SK-N-SH treated with all-trans-retinoic acid at 6 μM for 48 hours (cell line): ENCODE measurements around the gene ARMC2.

Source experiments
- ATAC-seq: fragments of 200-7000 bp; cut with Tn5 transposase; 3 replicates; pipeline ENCODE4 v1.9.1; 2020; ENCODE audit warnings: mild to moderate bottlenecking, moderate library complexity
- ARNTL ChIP-seq: fragments of 450-650 bp; formaldehyde crosslinking; IDR thresholded peaks from 2 replicates; pipeline ENCODE4 v1.5.0; 2020; ENCODE audit warnings: low read depth, mild to moderate bottlenecking, moderate library complexity, borderline replicate concordance
- BACH2 ChIP-seq: fragments of 250-450 bp; sonication (Bioruptor Pico); IDR thresholded peaks from 2 replicates; pipeline ENCODE4 v1.9.0; 2021; ENCODE audit warnings: mild to moderate bottlenecking, borderline replicate concordance
- CREB5 ChIP-seq: fragments of 250-450 bp; sonication (Bioruptor Pico); IDR thresholded peaks from 2 replicates; pipeline ENCODE4 v1.5.1; 2020; ENCODE audit warnings: low read depth, mild to moderate bottlenecking, moderate library complexity
- CSDC2 ChIP-seq: fragments of 250-450 bp; sonication (Bioruptor Pico); IDR thresholded peaks from 2 replicates; pipeline ENCODE4 v1.5.0; 2020; ENCODE audit warnings: mild to moderate bottlenecking, moderate library complexity
- CSRNP3 ChIP-seq: fragments of 250-450 bp; sonication (Bioruptor Pico); IDR thresholded peaks from 2 replicates; pipeline ENCODE4 v1.5.1; 2021; ENCODE audit warnings: mild to moderate bottlenecking, moderate library complexity
- GLIS3 ChIP-seq: fragments of 250-450 bp; sonication (Bioruptor Pico); IDR thresholded peaks from 2 replicates; pipeline ENCODE4 v1.5.0; 2020; ENCODE audit warnings: mild to moderate bottlenecking, moderate library complexity
- ISL1 ChIP-seq: fragments of 250-450 bp; sonication (Bioruptor Pico); IDR thresholded peaks from 2 replicates; pipeline ENCODE4 v2.1.2; 2022; ENCODE audit warnings: mild to moderate bottlenecking, moderate library complexity
- OSR1 ChIP-seq: fragments of 250-450 bp; sonication (Bioruptor Pico); IDR thresholded peaks from 2 replicates; pipeline ENCODE4 v1.8.0; 2022; ENCODE audit warnings: moderate library complexity, mild to moderate bottlenecking, inconsistent platforms
- PATZ1 ChIP-seq: fragments of 250-450 bp; sonication (Bioruptor Pico); IDR thresholded peaks from 2 replicates; pipeline ENCODE4 v1.8.0; 2020; ENCODE audit warnings: mild to moderate bottlenecking, moderate library complexity, borderline replicate concordance
- POU6F1 ChIP-seq: fragments of 250-450 bp; sonication (Bioruptor Pico); IDR thresholded peaks from 2 replicates; pipeline ENCODE4 v1.8.0; 2021; ENCODE audit warnings: low read depth, mild to moderate bottlenecking, moderate library complexity, borderline replicate concordance
- PPARA ChIP-seq: fragments of 250-450 bp; sonication (Bioruptor Pico); IDR thresholded peaks from 2 replicates; pipeline ENCODE4 v1.5.0; 2020; ENCODE audit warnings: mild to moderate bottlenecking, borderline replicate concordance
- RARB ChIP-seq: fragments of 250-450 bp; sonication (Bioruptor Pico); IDR thresholded peaks from 2 replicates; pipeline ENCODE4 v1.8.0; 2021; ENCODE audit warnings: mild to moderate bottlenecking, moderate library complexity
- SNAI2 ChIP-seq: fragments of 250-450 bp; sonication (Bioruptor Pico); IDR thresholded peaks from 2 replicates; pipeline ENCODE4 v1.5.0; 2020; ENCODE audit warnings: mild to moderate bottlenecking, moderate library complexity
- TCF4 ChIP-seq: fragments of 250-450 bp; sonication (Bioruptor Pico); IDR thresholded peaks from 2 replicates; pipeline ENCODE4 v1.8.0; 2021; ENCODE audit warnings: mild to moderate bottlenecking, moderate library complexity, borderline replicate concordance
- ZC3H10 ChIP-seq: fragments of 250-450 bp; sonication (Bioruptor Pico); IDR thresholded peaks from 2 replicates; pipeline ENCODE4 v1.5.1; 2021; ENCODE audit warnings: mild to moderate bottlenecking, moderate library complexity
- ZFP3 ChIP-seq: fragments of 250-450 bp; sonication (Bioruptor Pico); IDR thresholded peaks from 2 replicates; pipeline ENCODE4 v1.5.0; 2020; ENCODE audit warnings: mild to moderate bottlenecking, moderate library complexity
- ZNF565 ChIP-seq: fragments of 450-650 bp; formaldehyde crosslinking; conservative IDR thresholded peaks from 2 replicates; pipeline ENCODE4 v1.5.0; 2020; ENCODE audit warnings: low read depth, mild to moderate bottlenecking, moderate library complexity
- ZNF70 ChIP-seq: fragments of 450-650 bp; formaldehyde crosslinking; IDR thresholded peaks from 2 replicates; pipeline ENCODE4 v1.5.0; 2020; ENCODE audit warnings: mild to moderate bottlenecking, moderate library complexity
- TF ChIP-seq, protein P1 (sequence below): fragments of 250-450 bp; sonication (Bioruptor Pico); IDR thresholded peaks from 2 replicates; pipeline ENCODE4 v1.5.0; 2020; ENCODE audit warnings: mild to moderate bottlenecking, moderate library complexity

Gene ARMC2

DNA sequence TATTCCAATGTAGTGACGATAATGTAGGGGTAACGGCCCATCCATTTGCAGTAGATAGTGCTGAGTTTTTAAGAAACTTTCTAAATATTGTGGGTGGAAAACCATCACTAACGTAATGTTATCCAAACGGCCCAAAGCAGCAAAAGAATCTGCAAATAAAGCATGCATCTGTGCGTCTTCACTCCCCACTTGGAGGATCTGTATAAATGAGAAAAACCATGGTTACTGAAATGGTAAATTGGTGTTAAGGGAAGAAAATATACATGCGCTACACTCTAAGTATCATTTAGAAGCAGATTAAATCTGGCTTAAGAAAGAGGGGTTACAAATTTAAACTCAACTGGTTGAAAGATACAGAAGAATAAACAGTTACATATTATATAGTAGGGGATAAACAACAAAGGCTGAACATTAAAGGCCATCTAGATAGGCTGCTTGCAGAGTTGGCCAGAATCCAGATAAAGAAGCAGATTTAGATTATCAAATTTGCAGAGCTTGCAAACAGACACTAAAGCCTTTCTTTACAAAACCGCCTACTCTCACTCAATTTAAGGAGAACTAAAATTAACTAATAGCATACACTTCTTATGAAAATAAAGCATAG is 153.2 kb downstream of the ARMC2 start:
- TF ChIP-seq ISL1 = no peak
- ATAC-seq = no peak

DNA sequence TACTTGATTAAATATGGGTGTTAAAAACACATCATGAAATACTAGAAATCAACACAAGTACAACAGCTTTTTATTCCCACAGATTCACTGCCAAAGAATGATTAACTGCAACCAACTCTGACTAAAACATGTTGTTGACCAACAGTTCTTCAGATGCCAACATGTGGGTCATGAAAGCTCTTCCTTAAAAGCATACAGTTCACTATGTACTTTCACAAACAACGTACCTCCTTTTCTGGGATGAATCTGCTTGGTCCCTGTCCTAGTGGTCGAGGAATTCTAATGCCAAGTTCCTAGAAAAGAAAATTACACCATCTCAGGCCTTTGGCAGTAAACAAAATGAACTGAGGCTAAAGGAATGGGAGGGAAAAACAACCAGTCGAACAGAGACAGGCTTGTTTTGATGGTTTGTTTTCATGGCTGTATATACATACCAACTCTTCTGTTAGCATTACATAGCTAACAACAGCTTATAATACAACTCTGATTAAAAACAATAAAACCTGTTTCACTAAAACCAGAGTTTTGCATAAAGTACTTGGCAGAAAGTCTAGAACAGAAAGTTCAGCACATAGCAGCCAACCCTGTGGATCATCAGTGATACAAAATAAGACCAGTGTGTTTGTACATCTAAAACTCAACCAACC is 154.0 kb downstream of the ARMC2 start:
- no peak for ATAC-seq
- no peak for TF ChIP-seq TCF4 (CRISPR knock-in tag)
- TF ChIP-seq, protein P1, sequence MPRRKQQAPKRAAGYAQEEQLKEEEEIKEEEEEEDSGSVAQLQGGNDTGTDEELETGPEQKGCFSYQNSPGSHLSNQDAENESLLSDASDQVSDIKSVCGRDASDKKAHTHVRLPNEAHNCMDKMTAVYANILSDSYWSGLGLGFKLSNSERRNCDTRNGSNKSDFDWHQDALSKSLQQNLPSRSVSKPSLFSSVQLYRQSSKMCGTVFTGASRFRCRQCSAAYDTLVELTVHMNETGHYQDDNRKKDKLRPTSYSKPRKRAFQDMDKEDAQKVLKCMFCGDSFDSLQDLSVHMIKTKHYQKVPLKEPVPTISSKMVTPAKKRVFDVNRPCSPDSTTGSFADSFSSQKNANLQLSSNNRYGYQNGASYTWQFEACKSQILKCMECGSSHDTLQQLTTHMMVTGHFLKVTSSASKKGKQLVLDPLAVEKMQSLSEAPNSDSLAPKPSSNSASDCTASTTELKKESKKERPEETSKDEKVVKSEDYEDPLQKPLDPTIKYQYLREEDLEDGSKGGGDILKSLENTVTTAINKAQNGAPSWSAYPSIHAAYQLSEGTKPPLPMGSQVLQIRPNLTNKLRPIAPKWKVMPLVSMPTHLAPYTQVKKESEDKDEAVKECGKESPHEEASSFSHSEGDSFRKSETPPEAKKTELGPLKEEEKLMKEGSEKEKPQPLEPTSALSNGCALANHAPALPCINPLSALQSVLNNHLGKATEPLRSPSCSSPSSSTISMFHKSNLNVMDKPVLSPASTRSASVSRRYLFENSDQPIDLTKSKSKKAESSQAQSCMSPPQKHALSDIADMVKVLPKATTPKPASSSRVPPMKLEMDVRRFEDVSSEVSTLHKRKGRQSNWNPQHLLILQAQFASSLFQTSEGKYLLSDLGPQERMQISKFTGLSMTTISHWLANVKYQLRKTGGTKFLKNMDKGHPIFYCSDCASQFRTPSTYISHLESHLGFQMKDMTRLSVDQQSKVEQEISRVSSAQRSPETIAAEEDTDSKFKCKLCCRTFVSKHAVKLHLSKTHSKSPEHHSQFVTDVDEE (CRISPR knock-in tag) = no peak

- TF ChIP-seq CSRNP3 (CRISPR knock-in tag) (no peak), RARB (CRISPR knock-in tag) (no peak), PPARA (no peak)
- ATAC-seq = no peak
Measured at GRCh38 chr6:109002882-109003281, 154.7 kb downstream of the ARMC2 start.

- TF ChIP-seq BACH2 (CRISPR knock-in tag) (no peak), PATZ1 (CRISPR knock-in tag) (no peak), ISL1 (no peak), ZNF70 (CRISPR knock-in tag) (no peak), SNAI2 (no peak), RARB (CRISPR knock-in tag) (no peak), TCF4 (CRISPR knock-in tag) (no peak), OSR1 (CRISPR knock-in tag) (no peak), ZC3H10 (no peak), POU6F1 (CRISPR knock-in tag) (no peak), CSDC2 (CRISPR knock-in tag) (no peak), ZFP3 (CRISPR knock-in tag) (no peak), CSRNP3 (CRISPR knock-in tag) (no peak), CREB5 (CRISPR knock-in tag) (no peak), GLIS3 (CRISPR knock-in tag) (no peak), ARNTL (CRISPR knock-in tag) (no peak), ZNF565 (no peak), PPARA (no peak)
- TF ChIP-seq, protein P1 (CRISPR knock-in tag) = no peak
- ATAC-seq = no peak
Measured at GRCh38 chr6:109006818-109007217, 158.6 kb downstream of the ARMC2 start.
